ENCODE results near the gene ZNF205.

Gene ZNF205

DNA sequence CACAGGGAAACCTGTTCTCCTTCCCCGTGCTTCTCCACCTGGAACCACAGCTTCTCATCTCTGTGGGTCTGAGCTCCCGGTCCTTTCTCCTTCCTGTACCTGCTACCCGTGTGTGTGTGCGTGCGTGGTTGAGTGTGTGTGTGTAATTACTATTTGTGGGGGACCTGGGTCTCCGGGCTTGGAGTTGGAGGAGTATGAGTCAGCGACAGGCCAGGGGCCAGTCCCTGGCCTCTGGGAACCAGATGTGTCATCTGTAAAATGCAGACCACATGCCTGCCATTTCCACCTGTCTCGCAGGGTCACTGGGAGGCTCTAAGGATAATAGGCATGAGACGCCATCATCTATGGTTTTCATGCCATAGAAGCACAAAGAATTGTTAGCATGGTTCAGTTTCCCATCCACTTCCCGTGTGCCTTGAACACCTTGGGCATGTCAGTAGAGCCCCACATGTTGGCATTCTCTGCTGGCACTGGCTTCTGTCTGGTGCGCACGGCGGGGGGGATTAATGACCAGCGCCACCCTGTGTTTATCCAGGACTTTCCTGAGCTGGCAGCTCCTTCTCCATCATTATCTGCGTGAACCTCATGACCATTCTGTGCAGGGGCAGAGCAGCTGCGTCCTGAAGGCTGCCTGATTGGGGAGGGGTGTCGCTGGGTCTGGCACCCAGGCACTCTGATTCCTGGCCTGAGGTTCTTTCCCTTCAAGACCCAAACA lies 1.5 kb downstream of the ZNF205 start:
- H3K4me3 ChIP-seq (ENCODE audit: low read depth, low read length) = no peak overlapping the region
- DNase-seq (ENCODE audit: low read depth) = no peak
- TF ChIP-seq, protein P1, sequence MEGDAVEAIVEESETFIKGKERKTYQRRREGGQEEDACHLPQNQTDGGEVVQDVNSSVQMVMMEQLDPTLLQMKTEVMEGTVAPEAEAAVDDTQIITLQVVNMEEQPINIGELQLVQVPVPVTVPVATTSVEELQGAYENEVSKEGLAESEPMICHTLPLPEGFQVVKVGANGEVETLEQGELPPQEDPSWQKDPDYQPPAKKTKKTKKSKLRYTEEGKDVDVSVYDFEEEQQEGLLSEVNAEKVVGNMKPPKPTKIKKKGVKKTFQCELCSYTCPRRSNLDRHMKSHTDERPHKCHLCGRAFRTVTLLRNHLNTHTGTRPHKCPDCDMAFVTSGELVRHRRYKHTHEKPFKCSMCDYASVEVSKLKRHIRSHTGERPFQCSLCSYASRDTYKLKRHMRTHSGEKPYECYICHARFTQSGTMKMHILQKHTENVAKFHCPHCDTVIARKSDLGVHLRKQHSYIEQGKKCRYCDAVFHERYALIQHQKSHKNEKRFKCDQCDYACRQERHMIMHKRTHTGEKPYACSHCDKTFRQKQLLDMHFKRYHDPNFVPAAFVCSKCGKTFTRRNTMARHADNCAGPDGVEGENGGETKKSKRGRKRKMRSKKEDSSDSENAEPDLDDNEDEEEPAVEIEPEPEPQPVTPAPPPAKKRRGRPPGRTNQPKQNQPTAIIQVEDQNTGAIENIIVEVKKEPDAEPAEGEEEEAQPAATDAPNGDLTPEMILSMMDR (IDR thresholded peaks at IDR 0.05; ENCODE audit: insufficient read depth, low read depth, low read length, missing control alignments) = no peak

DNA sequence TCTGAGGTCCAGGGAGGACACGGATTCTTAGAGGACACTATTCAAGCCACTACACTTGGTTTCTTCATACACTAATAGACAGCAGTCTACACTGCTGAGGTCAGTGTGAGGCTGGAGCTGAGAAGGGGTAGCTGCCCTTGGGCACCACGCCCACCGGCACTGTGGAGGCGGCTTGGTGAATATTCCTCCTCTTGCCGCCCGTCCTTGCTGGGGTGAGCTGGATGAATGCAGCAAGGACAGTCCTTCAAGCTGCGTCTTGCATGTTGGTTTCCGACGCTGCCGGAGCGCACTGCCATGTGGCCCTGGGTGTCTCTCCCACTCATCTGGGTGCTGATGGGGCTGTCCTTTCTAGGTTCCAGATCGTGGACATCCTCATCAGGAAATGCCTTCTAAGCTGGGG lies 2.6 kb downstream of the ZNF205 start:
- no peak overlapping the region for H3K4me3 ChIP-seq (ENCODE audit: low read depth, low read length)
- no peak for DNase-seq (ENCODE audit: low read depth)
- TF ChIP-seq, protein P1 (IDR thresholded peaks at IDR 0.05; ENCODE audit: insufficient read depth, low read depth, low read length, missing control alignments) = no peak

DNA sequence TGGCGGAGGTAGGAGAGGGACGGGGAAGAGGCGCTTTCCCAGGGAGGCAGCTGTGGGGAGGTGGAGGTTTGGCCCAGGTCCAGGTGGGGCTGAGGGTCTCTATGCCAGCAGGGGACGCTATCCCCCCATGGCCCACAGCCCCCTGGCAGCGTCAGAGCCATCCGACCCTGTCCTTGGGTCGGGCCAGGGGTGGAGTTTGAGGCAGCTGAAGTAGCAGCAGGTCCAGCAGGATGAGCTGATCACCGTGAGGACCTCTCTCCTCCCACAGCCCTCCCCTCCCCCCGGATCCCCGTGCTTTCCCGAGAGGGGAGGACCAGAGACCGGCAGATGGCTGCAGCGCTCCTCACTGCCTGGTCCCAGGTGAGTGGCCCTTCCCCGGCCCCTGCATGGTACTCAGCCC lies 3.2 kb downstream of the ZNF205 start:
- TF ChIP-seq, protein P1 (IDR thresholded peaks at IDR 0.05; ENCODE audit: insufficient read depth, low read depth, low read length, missing control alignments) = peak; percentile 30
- no peak for DNase-seq (ENCODE audit: low read depth)
- no peak overlapping the region for H3K4me3 ChIP-seq (ENCODE audit: low read depth, low read length)

DNA sequence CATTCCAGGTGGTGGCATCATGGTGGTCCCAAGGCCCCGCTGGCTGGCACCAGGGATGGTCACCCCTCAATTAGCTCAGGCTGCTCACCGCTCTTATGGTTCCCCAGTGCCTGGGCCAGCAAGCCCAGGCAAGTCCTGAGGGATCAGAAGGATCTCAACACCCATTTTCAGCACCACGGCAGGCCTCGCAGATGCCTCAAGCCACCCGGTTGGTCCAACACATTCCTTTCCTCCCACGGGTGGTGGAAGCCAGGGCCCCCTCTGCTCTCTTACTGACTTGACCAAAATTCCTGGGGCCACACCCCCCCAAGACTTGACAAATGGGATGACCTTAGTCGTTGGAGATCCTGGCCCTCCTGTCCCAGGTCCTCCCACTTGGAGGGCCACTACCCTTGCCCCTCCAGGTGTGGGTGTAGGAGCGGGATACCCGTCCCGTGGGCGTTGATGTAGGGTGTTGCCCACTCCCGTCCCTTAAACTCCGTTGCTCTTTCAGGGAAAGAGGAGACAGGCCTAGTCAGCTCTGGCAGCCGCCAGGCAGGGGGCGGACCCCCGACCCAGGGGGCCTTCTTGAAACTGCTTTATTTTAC lies 5.9 kb downstream of the ZNF205 start:
- TF ChIP-seq, protein P1 (IDR thresholded peaks at IDR 0.05; ENCODE audit: insufficient read depth, low read depth, low read length, missing control alignments) = no peak
- no peak for DNase-seq (ENCODE audit: low read depth)
- H3K4me3 ChIP-seq (ENCODE audit: low read depth, low read length) = no peak overlapping the region

DNA sequence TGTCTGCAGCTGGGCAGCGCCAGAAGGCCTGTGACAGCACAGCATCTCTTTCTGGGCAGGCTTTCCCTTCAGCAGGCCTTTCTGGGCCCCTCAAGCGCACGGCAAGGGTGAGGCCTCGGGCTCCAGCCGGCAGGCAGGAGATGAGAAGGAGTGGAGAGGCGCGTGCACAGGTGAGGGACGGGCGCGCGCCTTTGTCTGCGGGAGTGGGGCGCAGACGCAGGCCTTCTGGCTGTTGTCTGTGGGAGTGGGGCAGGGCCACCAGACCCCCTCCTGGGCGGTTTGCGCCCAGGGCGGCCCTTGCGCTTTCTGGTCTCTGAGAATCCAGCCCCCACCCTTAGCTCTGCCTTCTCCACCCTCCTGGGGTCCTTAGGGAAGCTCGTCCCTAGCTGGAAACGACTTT lies 6.5 kb downstream of the ZNF205 start:
- no peak overlapping the region for H3K4me3 ChIP-seq (ENCODE audit: low read depth, low read length)
- DNase-seq (ENCODE audit: low read depth) = no peak
- TF ChIP-seq, protein P1 (IDR thresholded peaks at IDR 0.05; ENCODE audit: insufficient read depth, low read depth, low read length, missing control alignments) = no peak

DNA sequence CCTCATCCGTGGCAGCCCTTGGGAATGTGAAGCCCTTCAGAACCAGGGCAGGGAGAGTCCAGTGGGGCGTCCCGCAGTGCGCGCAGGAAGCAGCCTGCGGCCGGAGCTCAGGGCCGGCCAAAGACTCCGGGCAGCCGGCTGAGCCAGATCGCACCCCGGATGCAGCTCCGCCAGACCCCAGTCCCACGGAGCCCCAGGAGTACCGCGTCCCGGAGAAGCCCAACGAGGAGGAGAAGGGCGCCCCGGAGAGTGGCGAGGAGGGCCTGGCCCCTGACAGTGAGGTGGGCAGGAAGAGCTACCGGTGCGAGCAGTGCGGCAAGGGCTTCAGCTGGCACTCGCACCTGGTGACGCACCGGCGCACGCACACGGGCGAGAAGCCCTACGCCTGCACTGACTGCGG lies 6.9 kb downstream of the ZNF205 start:
- DNase-seq (ENCODE audit: low read depth) = no peak
- TF ChIP-seq, protein P1 (IDR thresholded peaks at IDR 0.05; ENCODE audit: insufficient read depth, low read depth, low read length, missing control alignments) = no peak
- no peak overlapping the region for H3K4me3 ChIP-seq (ENCODE audit: low read depth, low read length)

All from GM12865 (cell line).